BLaER1 (cell line): ENCODE data around the gene CYP4F12.
"Not testable (repeated sequence)": the region's sequence is repeated elsewhere in the genome, so short reads cannot be mapped to it uniquely, and the experiment has no call there.

Experiments used
- H3K27ac ChIP-seq: shearing (Covaris generic); formaldehyde crosslinking; 2 replicates; pipeline ENCODE4 v1.8.1; 2022
- H3K27me3 ChIP-seq: shearing (Covaris generic); formaldehyde crosslinking; 2 replicates; pipeline ENCODE4 v1.8.1; 2022
- H3K36me3 ChIP-seq: shearing (Covaris generic); formaldehyde crosslinking; 2 replicates; pipeline ENCODE4 v1.8.1; 2022
- H3K4me1 ChIP-seq: shearing (Covaris generic); formaldehyde crosslinking; 2 replicates; pipeline ENCODE4 v1.8.1; 2022
- H3K4me2 ChIP-seq: shearing (Covaris generic); formaldehyde crosslinking; 2 replicates; pipeline ENCODE4 v1.8.1; 2022
- H3K4me3 ChIP-seq: shearing (Covaris generic); formaldehyde crosslinking; 2 replicates; pipeline ENCODE4 v1.8.1; 2022
- H3K9ac ChIP-seq: shearing (Covaris generic); formaldehyde crosslinking; 2 replicates; pipeline ENCODE4 v1.8.1; 2022
- H3K9me3 ChIP-seq: shearing (Covaris generic); formaldehyde crosslinking; 2 replicates; pipeline ENCODE4 v1.8.1; 2022
- H4K20me1 ChIP-seq: shearing (Covaris generic); formaldehyde crosslinking; 2 replicates; pipeline ENCODE4 v1.8.1; 2022
- Cebpa-rat ChIP-seq: shearing (Covaris generic); IDR thresholded peaks from 2 replicates; pipeline ENCODE4 v1.8.1; 2022

CYP4F12 gene

DNA sequence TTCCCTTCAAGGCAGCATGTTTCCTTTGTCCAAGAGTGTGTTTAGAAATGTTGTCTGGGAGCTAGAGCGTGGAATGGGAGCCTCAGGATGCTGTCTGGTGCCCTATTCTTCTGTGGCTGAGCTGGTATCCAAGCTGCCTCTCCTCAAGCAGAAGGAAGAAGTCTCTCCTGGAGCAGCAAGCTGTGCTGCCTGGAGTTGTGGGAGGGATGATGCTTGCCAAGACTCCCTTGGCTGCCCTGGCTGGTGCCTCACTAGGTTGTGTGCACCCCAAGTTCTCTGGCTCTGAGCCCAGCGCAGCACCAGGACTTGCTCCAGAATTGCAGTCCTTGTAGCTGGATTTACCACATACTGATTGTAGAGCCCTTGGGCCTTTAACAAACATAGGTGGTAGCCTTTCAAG is 36.9 kb upstream of the CYP4F12 start:
- H3K4me1 ChIP-seq: peaks cover 16% of the 10 kb centered on the region
- H3K9ac ChIP-seq: no peak overlapping the region
- no peaks in the 10 kb centered on the region for H3K9me3 ChIP-seq
- H3K4me2 ChIP-seq: no peak overlapping the region
- no peaks in the 10 kb centered on the region for H3K27me3 ChIP-seq
- H4K20me1 ChIP-seq: no peaks in the 10 kb centered on the region
- no peak for TF ChIP-seq Cebpa-rat
- H3K4me3 ChIP-seq: no peak overlapping the region
- H3K27ac ChIP-seq: no peak overlapping the region
- no peaks in the 10 kb centered on the region for H3K36me3 ChIP-seq

DNA sequence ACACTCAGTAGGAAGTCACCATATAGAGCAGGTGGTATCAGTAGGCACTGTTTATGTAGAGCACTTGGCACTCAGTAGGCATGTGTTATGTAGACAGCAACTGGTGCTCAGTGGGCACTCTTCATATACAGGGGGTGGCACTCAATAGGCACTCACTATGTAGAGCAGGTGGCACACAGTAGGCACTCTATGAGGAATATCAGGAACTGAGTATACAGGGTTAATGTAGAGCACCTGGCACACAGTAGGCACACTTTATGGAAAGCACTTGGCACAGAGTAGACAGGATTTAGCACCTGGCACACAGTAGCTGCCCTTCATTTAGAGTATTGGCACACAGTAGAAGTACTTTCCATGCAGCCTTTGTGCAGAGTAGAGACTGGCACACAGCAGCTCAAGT is 33.3 kb upstream of the CYP4F12 start:
- no peaks in the 10 kb centered on the region for H3K36me3 ChIP-seq
- no peak overlapping the region for H3K9ac ChIP-seq
- no peak for TF ChIP-seq Cebpa-rat
- H3K27ac ChIP-seq: no peak overlapping the region
- H4K20me1 ChIP-seq: no peaks in the 10 kb centered on the region
- no peaks in the 10 kb centered on the region for H3K27me3 ChIP-seq
- no peak overlapping the region for H3K4me3 ChIP-seq
- H3K4me2 ChIP-seq: no peak overlapping the region
- no peaks in the 10 kb centered on the region for H3K9me3 ChIP-seq
- H3K4me1 ChIP-seq: no peaks in the 10 kb centered on the region

DNA sequence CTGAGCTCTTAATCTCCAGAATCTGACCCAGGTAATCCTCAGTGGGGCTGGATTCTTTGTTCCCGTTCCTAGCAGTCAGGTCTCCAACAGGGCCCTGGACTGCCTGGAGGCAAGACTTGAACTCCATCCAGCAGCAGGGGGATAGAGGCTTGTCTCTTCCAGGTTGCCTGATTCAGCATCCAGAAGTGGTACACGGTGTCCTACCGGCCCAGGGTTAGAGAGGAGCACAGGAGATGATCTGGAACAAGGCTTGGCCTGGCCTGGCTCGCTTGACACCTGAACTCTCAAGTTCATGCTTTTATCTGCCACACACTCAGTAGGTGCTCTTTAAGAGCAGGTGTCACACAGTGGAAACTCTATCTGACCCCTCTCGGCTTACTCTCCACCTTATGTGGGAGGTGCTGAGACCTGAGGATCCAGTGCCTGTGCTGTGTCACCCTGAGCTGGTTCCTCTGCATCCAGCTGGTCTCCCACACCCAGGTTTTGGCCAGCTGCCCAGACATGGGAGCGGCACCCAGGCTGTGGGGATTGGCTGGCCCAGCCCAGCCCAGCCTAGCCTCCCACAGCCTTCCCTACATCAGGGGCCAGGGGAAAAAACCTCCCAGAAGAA is 32.5 kb upstream of the CYP4F12 start, which contains the start of gene CYP4F3:
CYP4F3 (plus strand) TSS at position 604 of the 610 bp plus-strand sequence. CDS start 519 bp downstream, outside the sequence.
- Histone ChIP-seq H3K36me3 (no peaks in the 10 kb centered on the region), H3K27ac (no peak within 1 kb of the TSS), H3K4me3 (no peak within 1 kb of the TSS), H4K20me1 (no peaks in the 10 kb centered on the region), H3K9me3 (no peaks in the 10 kb centered on the region), H3K4me1 (no peaks in the 10 kb centered on the region), H3K27me3 (no peaks in the 10 kb centered on the region), H3K4me2 (no peak within 1 kb of the TSS), H3K9ac (no peak within 1 kb of the TSS)
- no peak for TF ChIP-seq Cebpa-rat

DNA sequence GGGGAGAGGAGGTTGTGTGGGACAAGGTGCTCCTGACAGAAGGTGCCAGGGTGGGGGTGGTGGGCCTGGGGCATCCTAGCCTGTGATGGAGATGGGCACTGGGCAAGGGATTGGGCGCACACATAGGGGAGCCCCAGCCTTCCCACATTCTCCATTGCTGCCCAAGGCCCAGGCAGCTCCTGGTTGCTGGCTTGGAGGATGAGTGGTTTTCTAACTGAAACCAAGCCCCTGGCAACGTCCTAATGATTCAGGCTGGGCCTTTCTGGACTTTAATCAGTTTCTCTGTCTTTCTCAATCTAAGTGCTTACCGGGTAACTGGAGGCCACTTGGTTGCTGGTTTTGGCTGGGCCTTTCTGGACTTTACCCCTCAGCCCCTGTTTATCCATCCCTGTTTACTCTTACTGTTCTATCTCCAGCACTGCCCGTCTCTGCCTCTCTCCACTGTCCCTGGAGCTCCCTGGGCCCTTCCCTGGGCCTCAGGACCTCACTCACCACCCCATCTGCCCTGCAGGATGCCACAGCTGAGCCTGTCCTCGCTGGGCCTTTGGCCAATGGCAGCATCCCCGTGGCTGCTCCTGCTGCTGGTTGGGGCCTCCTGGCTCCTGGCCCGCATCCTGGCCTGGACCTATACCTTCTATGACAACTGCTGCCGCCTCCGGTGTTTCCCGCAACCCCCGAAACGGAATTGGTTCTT is 31.8 kb upstream of the CYP4F12 start:
- no peak overlapping the region for H3K4me2 ChIP-seq
- no peak overlapping the region for H3K9ac ChIP-seq
- no peaks in the 10 kb centered on the region for H4K20me1 ChIP-seq
- H3K4me1 ChIP-seq: no peaks in the 10 kb centered on the region
- H3K9me3 ChIP-seq: no peaks in the 10 kb centered on the region
- H3K4me3 ChIP-seq: no peak overlapping the region
- H3K27ac ChIP-seq: no peak overlapping the region
- no peak for TF ChIP-seq Cebpa-rat
- H3K27me3 ChIP-seq: no peaks in the 10 kb centered on the region
- H3K36me3 ChIP-seq: no peaks in the 10 kb centered on the region

DNA sequence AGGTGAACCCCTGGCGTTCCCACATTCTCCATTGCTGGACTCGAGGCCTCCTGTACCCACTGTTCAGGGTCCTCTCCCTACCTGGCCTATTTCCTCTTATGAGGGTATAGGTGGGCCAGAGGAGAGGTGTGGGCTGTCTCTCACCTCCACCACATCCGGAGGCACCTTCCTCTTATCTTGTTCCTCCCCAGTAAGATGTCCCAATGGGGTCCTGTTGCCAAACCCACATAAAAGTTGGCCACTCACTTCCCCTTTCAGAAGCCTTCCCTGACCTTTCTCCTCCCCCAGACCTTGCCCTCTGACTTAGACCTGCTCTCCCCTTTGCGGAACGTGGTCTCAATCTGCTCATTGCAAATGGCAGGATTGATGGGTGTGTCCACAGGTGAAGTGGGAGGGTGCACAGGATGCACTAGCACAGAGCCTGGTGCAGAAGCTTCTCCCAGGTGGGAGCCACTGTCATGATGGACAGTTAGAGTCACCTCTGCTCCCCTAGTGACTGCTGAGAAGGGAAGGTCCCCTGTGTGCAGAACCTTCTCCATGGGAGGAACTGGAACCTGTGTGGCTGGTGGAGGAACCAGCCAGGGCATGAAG is 30.9 kb upstream of the CYP4F12 start:
- Histone ChIP-seq H3K4me3 (no peak overlapping the region), H3K9ac (no peak overlapping the region), H3K4me1 (no peaks in the 10 kb centered on the region), H3K27ac (no peak overlapping the region), H3K9me3 (no peaks in the 10 kb centered on the region), H3K36me3 (no peaks in the 10 kb centered on the region), H3K27me3 (no peaks in the 10 kb centered on the region), H4K20me1 (no peaks in the 10 kb centered on the region), H3K4me2 (no peak overlapping the region)
- no peak for TF ChIP-seq Cebpa-rat

DNA sequence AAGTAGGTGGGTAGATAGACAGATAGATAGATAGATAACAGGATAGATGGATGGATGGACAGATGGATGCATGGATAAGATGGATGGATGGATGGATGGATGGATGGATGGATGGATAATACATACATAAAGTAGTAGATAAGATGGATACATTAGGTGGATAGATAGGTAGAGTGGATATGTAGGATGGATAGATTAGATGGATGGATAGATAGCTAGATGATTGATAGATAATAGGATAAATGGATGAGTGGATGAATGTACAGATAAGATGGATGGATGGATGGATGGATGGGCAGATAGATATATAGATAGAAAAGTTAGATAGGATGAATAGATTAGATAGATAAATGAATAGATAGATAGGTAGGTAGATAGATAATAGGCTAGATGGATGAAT is 30.1 kb upstream of the CYP4F12 start:
- Histone ChIP-seq H3K4me1 (no peaks in the 10 kb centered on the region), H3K27ac (no peak overlapping the region), H3K9me3 (no peaks in the 10 kb centered on the region), H3K27me3 (no peaks in the 10 kb centered on the region), H4K20me1 (no peaks in the 10 kb centered on the region), H3K36me3 (no peaks in the 10 kb centered on the region), H3K9ac (no peak overlapping the region), H3K4me3 (no peak overlapping the region), H3K4me2 (no peak overlapping the region)
- TF ChIP-seq Cebpa-rat: no peak

DNA sequence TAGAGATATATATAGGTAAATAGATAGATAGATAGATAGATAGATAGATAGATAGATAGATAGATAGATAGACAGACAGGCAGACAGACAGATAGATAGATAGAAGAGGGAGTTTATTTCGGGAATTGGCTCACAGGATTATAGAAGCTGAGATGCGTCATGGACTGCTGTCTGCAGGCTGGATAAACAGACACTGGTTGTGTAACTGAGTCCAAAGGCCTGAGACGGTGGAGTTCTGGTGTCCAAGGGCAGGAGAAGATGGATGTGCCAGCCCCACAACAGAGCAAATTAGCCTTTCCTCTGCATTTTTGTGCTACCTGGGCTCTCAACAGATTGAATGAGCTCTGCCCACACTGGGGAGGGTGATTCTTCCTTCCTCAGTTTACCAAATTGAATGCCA is 29.5 kb upstream of the CYP4F12 start:
- H3K4me1 ChIP-seq: no peaks in the 10 kb centered on the region
- H3K9me3 ChIP-seq: no peaks in the 10 kb centered on the region
- H3K4me2 ChIP-seq: no peak overlapping the region
- TF ChIP-seq Cebpa-rat: no peak
- no peak overlapping the region for H3K4me3 ChIP-seq
- H3K27me3 ChIP-seq: no peaks in the 10 kb centered on the region
- H3K9ac ChIP-seq: no peak overlapping the region
- no peak overlapping the region for H3K27ac ChIP-seq
- no peaks in the 10 kb centered on the region for H4K20me1 ChIP-seq
- no peaks in the 10 kb centered on the region for H3K36me3 ChIP-seq

DNA sequence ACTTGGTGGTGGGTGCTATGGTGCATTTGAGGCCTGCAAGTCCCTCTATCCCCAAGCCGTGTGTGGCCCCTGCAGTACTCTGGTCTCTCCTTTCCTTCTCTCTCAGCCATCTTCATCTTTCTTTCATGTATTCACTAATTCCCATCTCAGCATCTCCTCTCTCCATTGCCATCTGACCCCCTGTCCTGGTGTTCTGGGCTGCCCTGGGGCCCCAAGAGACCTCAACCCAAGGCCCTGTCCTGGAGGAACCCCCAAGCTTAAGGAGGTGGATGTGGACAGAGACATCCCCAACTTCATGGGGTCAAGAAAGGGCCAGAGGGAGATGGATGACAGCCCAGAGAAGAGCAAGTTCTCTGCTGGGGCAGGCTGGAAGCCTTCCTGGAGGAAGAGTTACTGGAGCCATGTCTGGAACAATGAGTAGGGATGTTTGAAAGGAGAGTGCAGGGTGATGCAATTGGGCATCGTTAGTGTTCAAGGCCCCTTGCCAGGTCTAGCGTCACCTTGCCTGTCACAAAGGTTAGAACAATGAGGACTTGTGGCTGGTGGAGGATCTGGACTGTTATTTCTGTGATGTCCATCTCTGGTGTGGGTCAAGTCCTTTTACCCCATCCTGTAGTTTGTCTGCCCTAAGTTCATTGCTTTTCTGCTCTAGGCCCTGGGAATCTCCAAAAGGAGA is 28.7 kb upstream of the CYP4F12 start:
- H3K4me3 ChIP-seq: no peak overlapping the region
- H4K20me1 ChIP-seq: no peaks in the 10 kb centered on the region
- H3K36me3 ChIP-seq: no peaks in the 10 kb centered on the region
- TF ChIP-seq Cebpa-rat: no peak
- H3K4me2 ChIP-seq: no peak overlapping the region
- no peaks in the 10 kb centered on the region for H3K9me3 ChIP-seq
- no peaks in the 10 kb centered on the region for H3K27me3 ChIP-seq
- H3K9ac ChIP-seq: no peak overlapping the region
- no peaks in the 10 kb centered on the region for H3K4me1 ChIP-seq
- H3K27ac ChIP-seq: no peak overlapping the region

DNA sequence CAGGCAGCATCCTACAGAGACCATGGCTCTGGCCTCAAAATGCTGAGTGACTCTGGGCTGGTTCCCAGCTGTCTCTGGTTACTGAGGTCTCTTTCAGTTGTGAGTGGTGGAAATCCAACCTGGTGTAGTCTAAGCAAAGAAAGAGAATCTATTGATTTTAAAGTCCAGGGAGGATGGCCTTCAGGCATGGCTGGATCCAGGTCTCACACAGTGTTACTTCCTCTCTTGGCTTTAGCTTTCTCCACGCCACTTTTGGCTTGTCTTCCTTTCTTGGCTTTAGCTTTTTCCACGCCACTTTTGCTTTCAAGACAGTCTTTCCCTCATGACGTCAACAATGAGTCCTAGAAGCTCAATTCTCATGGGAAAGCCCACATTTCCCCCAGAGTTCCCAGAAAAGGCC is 28.1 kb upstream of the CYP4F12 start:
- no peaks in the 10 kb centered on the region for H3K4me1 ChIP-seq
- no peaks in the 10 kb centered on the region for H3K9me3 ChIP-seq
- H3K36me3 ChIP-seq: no peaks in the 10 kb centered on the region
- H3K4me2 ChIP-seq: no peak overlapping the region
- no peak overlapping the region for H3K4me3 ChIP-seq
- no peak for TF ChIP-seq Cebpa-rat
- H4K20me1 ChIP-seq: no peaks in the 10 kb centered on the region
- no peaks in the 10 kb centered on the region for H3K27me3 ChIP-seq
- H3K27ac ChIP-seq: no peak overlapping the region
- H3K9ac ChIP-seq: no peak overlapping the region

DNA sequence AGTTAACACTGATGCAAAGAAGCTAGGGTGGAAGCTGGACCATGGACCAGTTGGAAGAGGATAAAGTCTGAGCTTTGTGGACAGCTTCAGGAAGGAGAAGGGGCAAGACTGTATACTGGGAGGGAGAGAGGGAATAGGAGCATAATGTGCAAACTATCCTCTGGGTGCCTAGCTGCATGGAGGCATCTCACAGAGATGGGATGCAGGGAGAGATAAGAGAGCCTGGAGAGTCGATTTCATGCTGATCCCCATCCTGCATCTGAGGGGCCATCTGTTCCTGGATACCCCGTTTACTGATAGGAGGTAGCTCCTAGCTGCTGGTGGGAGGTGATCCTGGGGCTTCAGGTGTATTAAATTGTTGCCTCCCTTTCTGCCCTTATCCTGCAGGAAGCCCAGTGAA is 23.4 kb upstream of the CYP4F12 start:
- Histone ChIP-seq H3K9ac (no peak overlapping the region), H3K36me3 (no peaks in the 10 kb centered on the region), H3K4me1 (no peaks in the 10 kb centered on the region), H3K27ac (no peak overlapping the region), H3K4me3 (no peak overlapping the region), H4K20me1 (no peaks in the 10 kb centered on the region), H3K4me2 (no peak overlapping the region), H3K27me3 (no peaks in the 10 kb centered on the region), H3K9me3 (no peaks in the 10 kb centered on the region)
- no peak for TF ChIP-seq Cebpa-rat

DNA sequence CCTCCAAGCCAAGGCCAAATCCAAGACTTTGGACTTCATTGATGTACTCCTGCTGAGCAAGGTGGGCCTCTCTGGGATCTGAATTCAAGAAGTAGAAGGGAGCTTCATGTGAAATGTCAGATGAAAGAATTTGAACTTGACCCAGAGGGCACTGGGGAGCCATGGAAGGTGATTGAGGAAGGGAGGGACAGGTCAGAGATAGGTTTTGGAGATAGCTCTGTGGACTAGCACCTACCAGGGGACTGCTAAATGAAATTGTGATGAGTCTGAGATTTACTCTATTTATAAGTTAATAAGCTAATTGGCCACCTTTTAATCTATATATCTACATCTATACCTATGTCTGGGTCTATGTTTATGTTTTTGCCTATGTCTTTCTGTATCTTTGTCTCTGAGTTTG is 22.8 kb upstream of the CYP4F12 start:
- H3K4me2 ChIP-seq, H3K27me3 ChIP-seq, H3K27ac ChIP-seq, H3K4me3 ChIP-seq, H3K36me3 ChIP-seq, H3K9me3 ChIP-seq, H3K4me1 ChIP-seq, H4K20me1 ChIP-seq, H3K9ac ChIP-seq: not testable (repeated sequence)
